GM19351 (cell line): Measurements from ENCODE around the gene MDC1.
A peak's percentile ranks its signal among the peaks of the same experiment; 100 is the strongest.
"Not testable (repeated sequence)": the region's sequence is repeated elsewhere in the genome, so short reads cannot be mapped to it uniquely, and the experiment has no call there.

ENCODE experiments used
- ATAC-seq: cut with Tn5 transposase; IDR thresholded peaks from one replicate; pipeline ENCODE4 v1.9.1; 2021; ENCODE audit warnings: mild to moderate bottlenecking, moderate library complexity; ENCODE audit not compliant: unreplicated experiment

The MDC1 gene

DNA sequence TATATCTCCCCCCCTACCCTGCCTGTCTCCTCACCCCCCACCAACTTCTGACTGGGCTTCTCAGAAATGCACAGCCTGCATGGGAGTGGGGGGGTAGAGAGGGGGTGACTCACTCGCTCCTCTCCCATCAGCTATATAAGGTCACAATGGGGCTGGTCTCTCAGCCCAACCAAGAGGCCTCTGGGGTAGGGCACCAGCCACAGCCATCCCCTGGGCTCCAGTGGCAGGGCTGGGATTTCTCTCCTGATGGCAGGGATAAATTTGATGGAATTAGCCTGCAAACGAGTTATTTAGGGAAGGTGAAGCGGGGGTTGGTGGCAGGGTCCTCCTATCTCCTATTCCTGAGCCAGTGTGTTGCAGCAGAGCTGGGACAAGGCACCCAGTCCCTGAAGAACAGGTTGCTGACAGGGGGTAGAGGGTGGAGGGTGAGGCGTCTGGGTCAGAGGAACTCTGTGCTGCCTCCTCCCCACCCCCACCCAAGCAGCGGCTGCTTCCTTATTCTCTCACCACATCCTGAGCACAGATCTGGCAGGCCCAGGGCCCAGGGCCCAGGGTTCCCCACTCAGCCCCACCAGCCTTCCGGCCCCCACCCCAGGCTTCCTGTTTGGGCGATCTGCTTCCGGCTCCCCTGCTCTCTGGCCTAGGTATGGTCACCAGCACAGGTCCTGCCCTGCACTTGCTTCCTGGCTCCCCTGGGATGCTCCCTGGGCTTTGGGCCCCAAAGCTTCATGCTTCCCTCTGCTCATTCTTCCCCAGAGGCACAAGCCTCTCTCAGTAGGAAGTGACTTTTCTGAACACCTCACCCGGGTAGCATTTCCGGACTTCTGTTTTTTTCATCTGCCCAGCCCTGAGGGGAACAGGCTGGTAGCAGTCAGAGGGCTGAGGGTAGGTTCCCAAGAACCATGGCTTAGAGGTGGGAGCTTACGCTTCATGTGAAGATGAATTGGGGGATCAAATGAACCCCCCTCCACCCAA, 34.7 kb downstream of the MDC1 start:
- ATAC-seq = peak; percentile 53

DNA sequence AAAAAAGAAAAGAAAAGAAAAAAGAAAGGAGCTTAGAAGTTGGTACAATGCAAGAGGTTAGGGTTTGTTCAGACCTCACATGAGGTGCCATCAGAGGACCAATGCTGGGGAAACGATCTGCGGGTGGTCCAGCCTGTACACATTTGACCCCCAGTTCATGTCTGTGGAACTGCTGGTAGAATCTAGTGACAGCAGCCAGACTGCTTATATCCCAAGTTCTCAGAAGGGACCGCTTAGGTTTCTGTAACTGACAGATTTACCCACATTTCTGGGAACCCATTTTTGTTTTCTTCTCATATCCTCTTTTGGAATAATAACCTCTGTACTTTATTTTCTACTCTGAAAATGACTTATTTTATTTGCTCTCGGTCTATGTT, 35.3 kb downstream of the MDC1 start:
- no peak for ATAC-seq

DNA sequence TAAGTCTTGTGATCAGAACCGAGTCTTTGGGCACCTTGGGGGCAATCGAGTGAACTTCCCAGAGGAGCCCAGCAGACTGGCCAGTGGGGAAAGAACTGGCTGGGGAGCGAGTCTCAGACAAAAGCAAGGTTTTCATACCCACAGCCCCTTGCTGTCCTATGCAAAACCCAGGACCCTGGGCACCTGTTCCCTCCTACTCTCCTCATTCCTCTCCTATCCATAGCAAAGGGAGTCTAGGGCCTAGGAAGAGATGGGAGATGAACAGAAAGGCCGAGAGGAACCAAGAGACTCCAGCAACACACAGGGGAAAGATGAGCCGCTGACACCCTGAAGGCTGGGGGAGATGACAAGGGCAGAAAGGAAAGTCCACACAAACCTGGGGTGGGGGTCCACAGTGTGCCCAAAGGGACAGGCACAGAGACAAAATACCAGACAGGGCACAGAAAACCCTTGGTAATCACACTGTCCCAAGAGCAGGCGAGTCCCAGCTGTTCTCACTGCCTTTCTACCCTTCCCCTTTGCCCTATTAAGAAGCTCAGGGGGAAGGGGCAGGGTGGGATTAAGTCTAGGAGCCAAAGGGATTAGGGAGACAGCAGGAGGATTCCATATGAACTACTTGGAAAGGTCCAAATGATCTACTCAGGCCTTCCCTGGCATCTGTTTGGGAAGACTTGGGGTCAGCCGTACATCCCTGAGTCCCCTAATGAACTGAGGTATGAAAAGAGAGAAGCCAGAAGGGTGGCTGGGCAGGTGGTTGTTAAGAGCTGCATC, 37.1 kb downstream of the MDC1 start:
- ATAC-seq = no peak

DNA sequence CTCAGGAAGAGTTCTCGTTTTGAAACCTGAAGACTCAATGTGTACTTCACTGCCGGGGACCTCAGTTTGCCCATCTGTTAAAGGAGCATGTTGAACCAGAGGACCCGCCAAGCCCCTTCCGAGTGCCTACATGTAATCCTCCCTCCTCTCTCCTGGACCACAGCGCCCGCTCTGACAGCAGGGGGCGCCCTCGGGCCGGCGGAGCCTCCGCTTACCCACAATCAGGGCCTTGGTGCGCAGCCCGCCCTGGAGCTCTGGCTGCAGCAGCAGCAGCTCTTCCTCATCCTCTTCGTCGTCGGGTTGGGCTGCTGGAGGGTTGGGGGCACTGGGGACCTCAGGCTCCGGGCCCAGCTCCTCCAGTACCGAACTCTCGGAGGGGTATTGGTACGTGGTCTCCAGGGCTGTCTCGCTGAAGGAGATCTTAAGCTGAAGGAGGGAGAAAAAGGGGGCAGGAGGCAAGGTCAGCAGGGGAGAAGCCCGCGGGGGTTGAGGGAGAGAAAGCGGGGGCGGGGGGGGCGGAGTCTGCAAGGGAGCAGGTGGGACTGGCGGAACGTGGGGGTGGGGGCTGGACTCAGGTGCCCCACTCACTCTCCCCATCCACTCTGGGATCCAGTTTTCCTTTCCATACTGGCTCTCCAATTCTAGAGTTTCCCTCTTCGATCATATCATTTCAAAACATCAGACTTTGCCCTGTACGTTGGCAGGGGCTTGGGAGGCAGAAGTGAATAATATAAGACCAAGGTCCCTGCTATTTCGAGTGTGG, 37.9 kb downstream of the MDC1 start:
- peak; percentile 39 for ATAC-seq

DNA sequence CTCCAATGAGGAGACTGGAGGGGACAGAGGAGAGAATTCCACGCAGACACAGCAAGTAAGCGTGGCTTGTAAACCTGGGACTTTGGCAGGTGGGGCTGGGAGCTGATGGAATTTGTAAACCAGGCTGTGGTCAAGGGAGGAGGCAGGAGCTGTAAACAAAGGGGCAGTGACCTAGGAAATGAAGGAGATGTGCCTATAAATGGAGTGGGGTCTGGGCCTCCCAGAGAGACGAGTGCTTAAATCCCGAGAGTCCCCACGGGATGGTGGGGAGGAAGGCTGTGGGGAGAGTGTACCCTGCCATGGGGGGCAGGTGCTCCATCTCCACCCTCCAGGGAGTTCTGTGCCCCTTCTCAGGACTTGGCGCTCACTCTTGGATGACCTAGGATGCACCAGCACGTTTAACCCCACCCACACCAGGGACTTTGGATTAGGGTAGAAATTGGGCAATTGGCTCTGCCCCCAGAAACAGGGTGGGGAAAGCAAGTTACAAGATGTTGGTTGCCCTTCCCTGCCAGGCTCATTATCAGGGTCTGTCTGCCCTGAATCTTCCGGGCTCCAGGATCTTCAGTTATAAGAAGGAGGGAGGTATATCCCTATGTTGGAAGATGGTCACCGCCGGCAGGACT, 40.3 kb downstream of the MDC1 start:
- ATAC-seq = no peak

DNA sequence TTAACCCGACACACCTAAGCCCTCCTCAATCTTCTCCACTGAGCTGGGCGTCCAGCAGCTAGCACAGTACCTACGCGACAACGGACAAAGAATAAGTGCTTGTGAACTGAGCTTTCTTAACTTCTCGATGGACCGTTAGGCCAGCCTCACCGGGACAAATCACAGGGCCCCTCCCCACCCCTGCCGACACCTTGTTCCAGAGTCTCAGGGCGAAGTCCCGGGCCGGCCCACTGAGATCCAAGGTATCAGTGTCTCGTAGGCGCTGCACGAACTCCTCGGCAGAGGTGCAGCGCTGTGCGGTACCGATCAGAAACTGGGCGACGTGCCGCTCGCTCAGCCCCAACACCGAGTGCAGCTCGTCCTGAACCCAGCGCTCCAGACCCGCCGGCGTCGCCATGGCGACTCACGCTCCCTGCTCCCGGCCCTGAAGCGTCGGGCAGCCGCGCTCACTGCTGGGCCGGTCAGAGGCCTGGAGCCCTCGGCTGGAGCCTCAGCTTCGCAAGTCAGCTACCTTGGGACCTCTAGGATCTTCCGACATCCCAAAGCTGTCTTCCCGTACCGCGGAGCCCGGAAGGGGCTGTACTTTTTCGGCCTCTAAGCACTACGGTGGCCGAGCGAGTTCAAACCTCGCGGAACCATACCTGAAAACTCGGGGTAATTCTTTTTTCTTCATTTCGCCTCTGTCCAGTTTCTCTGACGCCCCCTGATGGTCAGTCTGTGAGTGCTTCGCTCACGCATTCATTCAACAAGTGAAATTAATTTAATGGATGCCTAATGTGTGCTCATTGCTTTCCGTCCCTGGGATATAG, 44.4 kb downstream of the MDC1 start, which contains the start of gene DHX16:
Gene DHX16, minus strand, starts transcription at position 562 of the 809 bp plus-strand sequence. Its CDS starts 165 bp downstream, at position 397.
- peak; percentile 58 for ATAC-seq

DNA sequence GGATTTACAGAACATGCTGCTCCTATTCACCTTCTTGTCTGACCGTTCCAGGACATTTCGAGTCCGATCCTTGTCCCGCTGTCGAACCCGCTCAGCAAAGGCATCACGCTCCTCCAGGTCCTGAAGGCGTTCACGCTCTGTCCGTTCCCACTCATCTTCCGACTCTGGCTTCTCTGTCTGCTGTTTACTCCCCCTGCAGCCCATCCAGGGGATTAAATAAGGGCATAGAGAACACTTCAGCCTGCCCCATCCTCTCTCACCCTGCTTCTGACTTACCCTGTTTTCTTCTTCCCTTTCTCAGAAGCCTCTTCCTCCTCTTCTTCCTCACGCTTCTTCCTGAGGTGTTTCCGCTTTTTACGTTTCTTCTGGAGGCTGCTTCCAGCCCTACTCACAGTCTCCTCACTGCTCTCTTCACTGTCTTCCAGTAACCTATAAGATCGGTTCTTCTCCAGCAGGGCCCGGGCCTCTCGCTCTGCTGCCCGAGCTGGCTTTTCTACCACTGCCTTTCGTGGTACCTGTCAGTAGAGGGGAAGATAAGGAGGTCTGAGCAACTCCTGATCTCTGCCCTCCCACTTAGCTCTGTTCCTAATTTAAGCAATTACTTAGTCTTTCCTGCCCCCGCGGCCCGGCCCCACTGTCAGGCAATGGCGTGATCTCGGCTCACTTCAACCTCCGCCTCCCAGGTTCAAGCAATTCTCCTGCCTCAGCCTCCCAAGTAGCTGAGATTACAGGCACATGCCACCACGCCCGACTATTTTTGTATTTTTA, 46.1 kb downstream of the MDC1 start:
- ATAC-seq = no peak

DNA sequence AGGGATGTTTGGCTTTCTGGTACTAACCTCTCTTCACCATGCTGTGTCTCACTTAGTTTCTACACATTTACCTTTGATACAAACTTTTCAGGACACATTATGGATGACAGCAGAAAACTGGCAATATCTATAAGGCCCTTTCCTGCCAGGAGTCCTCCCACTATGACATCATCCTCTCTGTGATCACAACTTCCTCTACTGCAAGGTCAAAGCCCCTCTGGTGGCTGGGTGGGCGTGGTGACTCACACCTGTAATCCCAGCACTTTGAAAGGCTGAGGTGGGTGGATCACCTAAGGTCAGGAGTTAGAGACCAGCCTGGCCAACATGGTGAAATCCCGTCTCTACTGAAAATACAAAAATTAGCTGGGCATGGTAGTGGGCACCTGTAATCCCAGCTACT, 50.8 kb downstream of the MDC1 start:
- not testable (repeated sequence) for ATAC-seq

DNA sequence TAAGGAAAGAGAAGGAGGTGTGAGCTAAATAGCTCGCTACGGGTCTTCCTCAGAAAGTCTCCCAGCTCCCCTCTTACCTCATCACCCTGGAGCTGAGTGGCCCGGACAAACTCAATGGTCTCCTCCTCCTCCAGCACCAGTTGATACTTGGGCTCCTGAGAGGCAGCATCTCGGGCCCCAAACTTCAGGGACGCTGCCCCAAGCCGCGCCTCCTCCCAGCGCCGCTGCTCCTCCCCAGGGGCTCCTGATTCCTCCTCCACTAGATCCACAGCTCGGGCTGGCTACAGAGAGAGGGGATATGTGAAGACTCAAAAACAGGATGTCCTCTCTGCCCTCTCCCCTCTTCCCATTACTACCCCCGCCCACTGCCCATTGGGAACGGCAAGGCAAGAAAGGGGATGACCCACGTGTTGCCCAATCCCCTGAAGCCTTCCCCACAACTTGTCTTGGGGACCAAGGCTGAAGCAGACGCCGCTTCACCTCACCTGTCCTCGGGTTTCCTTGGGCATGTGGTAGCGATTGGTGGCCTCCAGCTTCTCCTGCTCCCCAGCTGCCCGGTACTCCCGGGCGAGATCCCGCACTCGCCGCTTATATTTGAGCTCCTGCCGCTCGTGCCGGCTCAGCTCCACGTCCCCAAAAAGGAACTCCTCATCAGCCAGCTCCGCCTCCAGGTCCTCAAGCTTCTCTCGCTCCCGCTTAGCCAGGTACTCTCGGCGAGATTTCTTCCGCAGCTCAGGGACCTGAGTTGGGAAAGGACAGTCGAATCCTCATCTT, 51.9 kb downstream of the MDC1 start:
- no peak for ATAC-seq

DNA sequence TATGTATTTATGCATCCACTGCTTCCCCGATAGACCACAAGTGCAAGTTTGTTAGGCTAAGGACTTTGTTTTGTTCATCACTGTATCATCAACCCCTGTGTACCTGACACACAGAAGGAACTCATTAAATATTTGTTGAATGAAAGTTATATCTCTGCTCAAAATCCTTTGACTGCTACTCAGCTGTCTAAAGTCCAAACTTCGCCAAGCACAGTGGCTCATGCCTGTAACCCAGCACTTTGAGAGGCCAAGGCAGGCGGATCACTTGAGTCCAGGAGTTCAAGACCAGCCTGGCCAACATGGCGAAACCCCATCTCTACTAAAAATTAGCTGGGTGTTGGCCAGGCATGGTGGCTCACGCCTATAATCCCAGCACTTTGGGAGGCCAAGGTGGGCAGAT, 59.2 kb downstream of the MDC1 start:
- ATAC-seq = not testable (repeated sequence)

DNA sequence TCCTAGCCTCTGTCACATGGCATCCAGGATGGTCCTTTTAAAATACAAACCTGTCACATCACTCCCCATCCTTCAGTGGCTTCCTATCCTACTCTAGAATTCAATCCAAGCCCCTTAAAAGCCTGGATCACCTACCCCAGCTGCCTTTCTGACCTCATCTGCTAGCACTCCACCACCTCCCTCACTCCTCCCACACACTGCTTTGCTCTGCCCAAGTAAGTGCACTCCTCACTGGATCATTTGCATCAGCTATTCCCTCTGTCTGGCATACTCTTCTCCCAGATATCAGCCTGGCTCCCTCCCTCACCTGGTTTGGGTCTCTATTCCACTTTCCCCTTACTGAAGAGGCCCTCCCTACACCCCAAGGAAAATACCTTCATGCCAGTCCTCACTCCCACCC, 59.6 kb downstream of the MDC1 start:
- ATAC-seq = no peak

DNA sequence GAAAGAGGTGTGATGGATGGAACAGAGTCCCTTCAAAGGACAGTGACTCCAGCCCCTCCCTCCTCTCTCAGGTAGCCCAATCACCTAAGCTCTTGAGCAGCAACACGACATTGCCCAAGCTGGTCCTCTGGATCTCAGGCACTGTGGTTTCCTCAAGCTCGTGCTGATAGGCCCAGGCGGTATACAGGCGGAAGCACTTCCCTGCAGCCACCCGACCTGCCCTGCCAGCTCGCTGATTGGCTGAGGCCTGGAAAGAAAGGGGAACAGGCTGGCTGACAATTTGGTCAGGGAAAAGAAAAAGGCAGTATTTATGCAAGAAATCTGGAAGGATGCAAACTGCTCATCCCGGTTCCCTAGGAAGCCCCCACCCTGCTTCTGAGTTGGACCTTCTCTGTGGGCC, 60.6 kb downstream of the MDC1 start:
- ATAC-seq = no peak

DNA sequence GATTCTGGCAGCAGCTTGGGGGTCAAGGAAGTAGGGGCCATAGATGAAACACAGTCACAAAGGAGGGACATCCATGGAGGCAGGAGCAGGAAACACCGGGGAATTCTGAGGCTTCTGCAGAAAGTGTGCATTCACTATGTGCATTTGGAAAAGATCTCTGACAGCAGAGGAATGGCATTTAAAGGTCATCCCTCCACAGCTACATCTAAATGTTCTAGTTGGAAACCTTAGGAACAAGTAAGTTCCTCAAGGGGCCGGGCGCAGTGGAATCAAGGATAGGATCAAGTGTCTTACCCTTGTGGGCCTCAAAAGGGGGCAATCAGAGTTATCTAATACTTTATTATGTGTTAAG, 61.4 kb downstream of the MDC1 start:
- ATAC-seq = no peak

DNA sequence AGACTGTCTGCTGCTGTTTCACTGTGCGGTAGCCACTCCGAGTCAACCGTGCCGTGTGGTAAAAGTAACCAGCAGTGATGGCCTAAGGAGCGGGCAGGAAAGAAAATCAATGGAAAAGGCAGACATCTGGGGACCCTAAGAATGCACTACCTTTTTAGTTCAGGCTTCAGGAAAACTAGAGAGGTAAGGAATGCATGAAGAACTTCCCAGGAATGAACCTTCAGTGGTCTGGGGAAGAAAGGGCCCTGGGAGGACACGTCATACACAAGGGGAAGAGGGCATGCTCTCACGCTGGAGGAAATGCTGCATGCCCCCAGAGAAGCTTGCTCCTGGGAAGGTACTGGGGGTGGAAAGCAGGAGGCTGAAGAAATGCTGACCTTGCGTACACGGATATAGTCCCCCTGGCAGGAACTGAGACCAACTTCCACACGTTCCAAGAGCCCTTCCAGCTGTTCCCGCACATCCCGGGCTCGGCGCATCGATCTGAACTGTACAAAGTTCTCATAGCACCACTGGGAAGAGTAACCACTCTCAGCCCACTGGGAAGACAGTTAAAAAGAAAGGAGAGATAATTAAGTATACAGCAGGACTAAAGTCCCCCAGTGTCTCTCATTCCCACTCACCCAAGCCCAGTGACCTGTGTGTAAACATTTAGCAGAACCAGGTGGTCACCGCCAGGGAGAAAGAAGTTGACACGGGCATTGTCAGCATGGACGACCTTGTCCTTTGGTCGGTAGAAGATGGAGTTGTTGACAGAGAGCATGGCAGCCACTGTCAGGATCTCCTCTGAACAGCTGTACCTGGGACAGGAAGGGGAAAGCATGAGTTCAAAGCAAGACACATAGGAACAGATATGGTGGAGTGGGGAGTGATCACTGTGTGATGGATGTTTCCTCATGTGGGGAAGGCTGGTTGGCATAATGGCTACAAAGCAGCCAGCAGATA, 62.0 kb downstream of the MDC1 start:
- ATAC-seq = no peak

DNA sequence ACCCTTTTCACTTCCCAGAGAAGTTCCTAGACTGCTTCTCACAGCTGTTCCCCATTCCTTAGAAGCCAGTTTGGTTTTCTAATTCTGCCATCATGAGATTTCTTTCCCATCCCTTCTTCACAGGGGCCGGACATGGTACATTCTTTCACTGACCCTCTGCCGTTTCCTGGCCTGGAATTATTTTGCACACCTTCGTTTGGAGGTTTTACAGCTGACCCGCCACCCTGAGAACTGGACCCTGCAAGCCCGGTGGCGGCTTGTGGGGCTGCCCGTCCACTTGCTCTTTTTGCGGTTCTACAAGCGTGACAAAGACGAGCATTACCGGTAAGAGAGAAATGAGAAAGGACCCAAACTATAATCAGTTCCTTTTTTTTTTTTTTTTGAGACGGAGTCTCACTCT, 65.9 kb downstream of the MDC1 start:
- no peak for ATAC-seq
